A549 (cell line): ENCODE data around the gene TMEM151A. TPM values are rescaled to one million over a fixed set of nuclear protein-coding genes. Genes with fewer than 3 reads are reported as not detected.

Source experiments
- ATAC-seq, 2 experiments: fragments of 200-7000 bp in 1 of 2; fragments of >200 bp in 1 of 2; cut with Nextera tagmentation in 1 of 2; cut with Tn5 transposase in 1 of 2; 3 replicates each; pipeline versions ENCODE4 v1.8.0 to v1.9.1; 2018 to 2020; ENCODE audit warnings: mild to moderate bottlenecking in 1 of 2, moderate library complexity in 1 of 2
- CTCF ChIA-PET: fragments of 300-600 bp; sonication (Branson Sonifier 250); formaldehyde crosslinking; extraction: SDS; loops from one replicate; lab custom pipeline; 2021; ENCODE audit warnings: antibody characterized with exemption, inconsistent platforms; lab: Yijun Ruan, JAX
- POLR2A ChIA-PET: fragments of 350-600 bp; formaldehyde crosslinking; extraction: SDS; loops from one replicate; lab custom pipeline; 2021; ENCODE audit warnings: antibody characterized with exemption, inconsistent platforms; lab: Yijun Ruan, JAX
- DNase-seq, 2 experiments: peaks; one replicate each; pipeline versions ENCODE4 v3.0.0 to v3.0.0-alpha.2; 2011 to 2016; ENCODE audit warnings: low read depth in 1 of 2, low spot score in 1 of 2
- FAIRE-seq: peaks from 2 replicates; lab custom pipeline; 2011; peaks lifted over from hg19 to GRCh38; lab: Jason Lieb, UNC
- H3K27ac ChIP-seq, 2 experiments: fragments of >200 bp; sonication (Bioruptor Twin); formaldehyde crosslinking; 3 replicates each; pipeline ENCODE4 v1.5.1; 2016 to 2017
- H3K4me1 ChIP-seq: fragments of >200 bp; sonication (Bioruptor Twin); formaldehyde crosslinking; 3 replicates; pipeline ENCODE4 v1.6.1; 2016
- H3K4me2 ChIP-seq: fragments of >200 bp; sonication (Bioruptor Twin); formaldehyde crosslinking; 3 replicates; pipeline ENCODE4 v1.6.1; 2016
- H3K4me3 ChIP-seq: fragments of >200 bp; sonication (Bioruptor Twin); formaldehyde crosslinking; 3 replicates; pipeline ENCODE4 v1.5.1; 2016
- H3K9me3 ChIP-seq: fragments of >200 bp; sonication (Bioruptor Twin); formaldehyde crosslinking; 3 replicates; pipeline ENCODE4 v1.6.1; 2016
- BHLHE40 ChIP-seq: IDR thresholded peaks from 2 replicates; pipeline ENCODE4 v1.6.1; 2012; ENCODE audit warnings: low read depth, low read length, inconsistent platforms
- CHD2 ChIP-seq: fragments of 150-350 bp; IDR thresholded peaks from 2 replicates; pipeline ENCODE4 v1.6.1; 2014; ENCODE audit warnings: low read length; ENCODE audit not compliant: partially characterized antibody
- CHD4 ChIP-seq: fragments of 200-600 bp; sonication (generic); IDR thresholded peaks from 2 replicates; pipeline ENCODE4 v1.6.1; 2016; ENCODE audit warnings: antibody characterized with exemption, mild to moderate bottlenecking, borderline replicate concordance
- EHF ChIP-seq: fragments of 250-450 bp; sonication (Bioruptor Pico); IDR thresholded peaks from 2 replicates; pipeline ENCODE4 v1.5.0; 2020; ENCODE audit warnings: mild to moderate bottlenecking
- EP300 ChIP-seq, 2 experiments: fragments of >200 bp; sonication (Bioruptor Twin); formaldehyde crosslinking; IDR thresholded peaks; 2 replicates in 1 of 2; 3 replicates in 1 of 2; pipeline ENCODE4 v1.6.1; 2016 to 2017
- HOXB13 ChIP-seq: fragments of 250-450 bp; sonication (Bioruptor Pico); IDR thresholded peaks from 2 replicates; pipeline ENCODE4 v1.5.0; 2020; ENCODE audit warnings: low read depth, mild to moderate bottlenecking, moderate library complexity
- JUNB ChIP-seq: fragments of >200 bp; sonication (Bioruptor Twin); formaldehyde crosslinking; IDR thresholded peaks from 2 replicates; pipeline ENCODE4 v1.6.1; 2016
- MAZ ChIP-seq: fragments of 150-350 bp; IDR thresholded peaks from 2 replicates; pipeline ENCODE4 v1.6.1; 2014; ENCODE audit warnings: antibody characterized with exemption, low read depth, low read length, borderline replicate concordance
- NFE2L2 ChIP-seq: fragments of 150-350 bp; conservative IDR thresholded peaks from 2 replicates; pipeline ENCODE4 v1.6.1; 2014; ENCODE audit warnings: low read length
- NR3C1 ChIP-seq: fragments of >200 bp; sonication (Bioruptor Twin); formaldehyde crosslinking; IDR thresholded peaks from 3 replicates; pipeline ENCODE4 v1.6.1; 2017
- PHF8 ChIP-seq: fragments of 200-600 bp; sonication (generic); IDR thresholded peaks from 2 replicates; pipeline ENCODE4 v1.6.1; 2016; ENCODE audit warnings: low read depth, mild to moderate bottlenecking, antibody characterized with exemption, moderate library complexity, borderline replicate concordance
- RARB ChIP-seq: fragments of 250-450 bp; sonication (Bioruptor Pico); IDR thresholded peaks from 2 replicates; pipeline ENCODE4 v1.8.0; 2021; ENCODE audit warnings: mild to moderate bottlenecking, moderate library complexity
- RCOR1 ChIP-seq: fragments of 150-350 bp; IDR thresholded peaks from 2 replicates; pipeline ENCODE4 v1.6.1; 2014; ENCODE audit warnings: antibody characterized with exemption, low read length, low read depth
- RNF2 ChIP-seq: fragments of 200-600 bp; sonication (generic); IDR thresholded peaks from 2 replicates; pipeline ENCODE4 v1.6.1; 2016; ENCODE audit warnings: low read depth, mild to moderate bottlenecking, antibody characterized with exemption, moderate library complexity, borderline replicate concordance
- SMC3 ChIP-seq: fragments of >200 bp; sonication (Bioruptor Twin); formaldehyde crosslinking; IDR thresholded peaks from 3 replicates; pipeline ENCODE4 v1.6.1; 2018; ENCODE audit warnings: inconsistent platforms
- TFCP2L1 ChIP-seq: fragments of 250-450 bp; sonication (Bioruptor Pico); IDR thresholded peaks from 2 replicates; pipeline ENCODE4 v1.5.0; 2021; ENCODE audit warnings: mild to moderate bottlenecking
- ZNF302 ChIP-seq: fragments of 250-450 bp; sonication (Bioruptor Pico); IDR thresholded peaks from 2 replicates; pipeline ENCODE4 v1.9.0; 2021; ENCODE audit warnings: inconsistent platforms, mild to moderate bottlenecking, moderate library complexity
- WGBS: methylation state at CpG from one replicate; pipeline ENCODE4 v1.1.6; 2017; ENCODE audit errors: missing lambda C conversion rate; 5-methylcytosine and 5-hydroxymethylcytosine counted together
- polyA plus RNA-seq, 4 experiments: library from polyadenylated mRNA; depleted of rRNA in 3 of 4; stranded (reverse); fragments of >200 nt; fragmentation: RNase III in 1 of 4; extraction: RNeasy Plus Mini Kit Qiagen cat#74134 plus additional on column Dnase treatment in 1 of 4; gene quantifications; 2 replicates in 3 of 4; 3 replicates in 1 of 4; pipeline ENCODE4 v1.2.3, GENCODE V29; 2011 to 2017
- TF ChIP-seq, protein P1 (sequence below): fragments of 200-600 bp; sonication (generic); IDR thresholded peaks from 2 replicates; pipeline ENCODE4 v1.6.1; 2016; ENCODE audit warnings: antibody characterized with exemption, mild to moderate bottlenecking, moderate library complexity
- TF ChIP-seq, protein P2 (sequence below): IDR thresholded peaks from 2 replicates; pipeline ENCODE4 v1.6.1; 2012
- TF ChIP-seq, protein P3 (sequence below): fragments of 250-450 bp; sonication (Bioruptor Pico); IDR thresholded peaks from 2 replicates; pipeline ENCODE4 v1.5.0; 2021; ENCODE audit warnings: mild to moderate bottlenecking, moderate library complexity, borderline replicate concordance

Gene TMEM151A
- polyA plus RNA-seq, 2 of the 4 experiments (the other 2 are of a cell fraction): 0.44 to 1.8 TPM

DNA sequence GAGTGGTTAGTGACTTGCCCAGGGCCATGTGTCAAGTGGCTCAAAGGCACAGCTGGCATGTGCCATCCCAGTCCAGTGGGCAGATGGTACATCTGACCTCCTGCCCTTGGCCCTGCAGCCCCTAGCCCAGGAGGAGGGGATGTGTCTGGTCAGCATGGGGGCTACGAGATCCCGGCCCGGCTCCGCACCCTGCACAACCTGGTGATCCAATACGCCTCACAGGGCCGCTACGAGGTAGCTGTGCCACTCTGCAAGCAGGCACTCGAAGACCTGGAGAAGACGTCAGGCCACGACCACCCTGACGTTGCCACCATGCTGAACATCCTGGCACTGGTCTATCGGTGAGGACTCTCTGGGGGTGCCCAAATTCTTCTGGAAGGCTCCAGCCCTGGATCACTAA, 29.0 kb upstream of the TMEM151A start:
- FAIRE-seq (no peak), ATAC-seq (no peak), DNase-seq (no peak)
- ChIA-PET CTCF (interaction anchor here (1.1 to 2.8 kb wide), 3 partner anchors 40 to 551 kb away, joined by 3 to 20 read pairs (median 4); partner anchors contain the start of gene KAT5), POLR2A (interaction anchor here (0.6 kb wide), 1 partner anchor 251 kb away, joined by 3 read pairs; no protein-coding TSS in a partner anchor)
- 100% methylated on average over 8 of the region's 12 CpGs for WGBS
- Histone ChIP-seq H3K4me1 (peaks cover 18% of the 10 kb centered on the region), H3K4me2 (no peak overlapping the region), H3K27ac (no peak overlapping the region), H3K9me3 (no peaks in the 10 kb centered on the region), H3K4me3 (no peak overlapping the region)
- TF ChIP-seq TFCP2L1 (CRISPR knock-in tag) (no peak), RCOR1 (no peak), SMC3 (no peak), RNF2 (no peak), JUNB (no peak), NFE2L2 (no peak), RARB (CRISPR knock-in tag) (no peak), CHD4 (no peak), EHF (CRISPR knock-in tag) (no peak), ZNF302 (CRISPR knock-in tag) (no peak), HOXB13 (CRISPR knock-in tag) (no peak)
- TF ChIP-seq, protein P1, sequence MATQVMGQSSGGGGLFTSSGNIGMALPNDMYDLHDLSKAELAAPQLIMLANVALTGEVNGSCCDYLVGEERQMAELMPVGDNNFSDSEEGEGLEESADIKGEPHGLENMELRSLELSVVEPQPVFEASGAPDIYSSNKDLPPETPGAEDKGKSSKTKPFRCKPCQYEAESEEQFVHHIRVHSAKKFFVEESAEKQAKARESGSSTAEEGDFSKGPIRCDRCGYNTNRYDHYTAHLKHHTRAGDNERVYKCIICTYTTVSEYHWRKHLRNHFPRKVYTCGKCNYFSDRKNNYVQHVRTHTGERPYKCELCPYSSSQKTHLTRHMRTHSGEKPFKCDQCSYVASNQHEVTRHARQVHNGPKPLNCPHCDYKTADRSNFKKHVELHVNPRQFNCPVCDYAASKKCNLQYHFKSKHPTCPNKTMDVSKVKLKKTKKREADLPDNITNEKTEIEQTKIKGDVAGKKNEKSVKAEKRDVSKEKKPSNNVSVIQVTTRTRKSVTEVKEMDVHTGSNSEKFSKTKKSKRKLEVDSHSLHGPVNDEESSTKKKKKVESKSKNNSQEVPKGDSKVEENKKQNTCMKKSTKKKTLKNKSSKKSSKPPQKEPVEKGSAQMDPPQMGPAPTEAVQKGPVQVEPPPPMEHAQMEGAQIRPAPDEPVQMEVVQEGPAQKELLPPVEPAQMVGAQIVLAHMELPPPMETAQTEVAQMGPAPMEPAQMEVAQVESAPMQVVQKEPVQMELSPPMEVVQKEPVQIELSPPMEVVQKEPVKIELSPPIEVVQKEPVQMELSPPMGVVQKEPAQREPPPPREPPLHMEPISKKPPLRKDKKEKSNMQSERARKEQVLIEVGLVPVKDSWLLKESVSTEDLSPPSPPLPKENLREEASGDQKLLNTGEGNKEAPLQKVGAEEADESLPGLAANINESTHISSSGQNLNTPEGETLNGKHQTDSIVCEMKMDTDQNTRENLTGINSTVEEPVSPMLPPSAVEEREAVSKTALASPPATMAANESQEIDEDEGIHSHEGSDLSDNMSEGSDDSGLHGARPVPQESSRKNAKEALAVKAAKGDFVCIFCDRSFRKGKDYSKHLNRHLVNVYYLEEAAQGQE: no peak

DNA sequence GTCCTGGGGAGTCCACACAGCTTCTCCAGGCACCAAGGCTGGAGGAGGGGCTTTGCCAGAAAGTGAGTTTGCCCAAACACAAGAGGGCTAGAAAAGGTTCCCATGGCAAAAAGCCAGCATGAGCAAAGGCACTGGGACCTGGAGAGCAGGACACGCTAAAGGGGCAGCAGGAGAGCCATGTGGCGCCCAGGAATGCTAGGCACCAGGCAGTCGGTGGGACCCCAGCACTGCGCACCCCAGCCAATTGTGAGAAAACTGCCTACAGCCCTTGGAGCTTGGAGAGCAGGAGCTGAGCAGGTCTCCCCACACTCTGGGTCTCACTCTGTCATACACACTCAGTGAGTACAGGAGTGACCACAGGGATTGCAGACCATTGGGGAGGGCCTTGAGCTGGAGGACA, 28.5 kb upstream of the TMEM151A start:
- ATAC-seq (no peak), DNase-seq (no peak), FAIRE-seq (no peak)
- H3K4me3 ChIP-seq: no peak overlapping the region
- WGBS: 95% methylated on average over 4 of the region's 4 CpGs
- ChIA-PET CTCF (interaction anchor here (1.1 to 2.8 kb wide), 3 partner anchors 41 to 552 kb away, joined by 3 to 20 read pairs (median 4); partner anchors contain the start of gene KAT5), POLR2A (no interaction called here)
- no peaks in the 10 kb centered on the region for H3K9me3 ChIP-seq
- no peak overlapping the region for H3K4me2 ChIP-seq
- peaks cover 18% of the 10 kb centered on the region for H3K4me1 ChIP-seq
- no peak overlapping the region for H3K27ac ChIP-seq
- TF ChIP-seq CHD2: no peak
- no peak for TF ChIP-seq PHF8
- no peak for TF ChIP-seq EP300 (IDR thresholded peaks at IDR 0.05)
- no peak for TF ChIP-seq NR3C1
- TF ChIP-seq, protein P2, sequence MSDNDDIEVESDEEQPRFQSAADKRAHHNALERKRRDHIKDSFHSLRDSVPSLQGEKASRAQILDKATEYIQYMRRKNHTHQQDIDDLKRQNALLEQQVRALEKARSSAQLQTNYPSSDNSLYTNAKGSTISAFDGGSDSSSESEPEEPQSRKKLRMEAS: no peak
- TF ChIP-seq BHLHE40: no peak
- no peak for TF ChIP-seq MAZ
- TF ChIP-seq, protein P3, sequence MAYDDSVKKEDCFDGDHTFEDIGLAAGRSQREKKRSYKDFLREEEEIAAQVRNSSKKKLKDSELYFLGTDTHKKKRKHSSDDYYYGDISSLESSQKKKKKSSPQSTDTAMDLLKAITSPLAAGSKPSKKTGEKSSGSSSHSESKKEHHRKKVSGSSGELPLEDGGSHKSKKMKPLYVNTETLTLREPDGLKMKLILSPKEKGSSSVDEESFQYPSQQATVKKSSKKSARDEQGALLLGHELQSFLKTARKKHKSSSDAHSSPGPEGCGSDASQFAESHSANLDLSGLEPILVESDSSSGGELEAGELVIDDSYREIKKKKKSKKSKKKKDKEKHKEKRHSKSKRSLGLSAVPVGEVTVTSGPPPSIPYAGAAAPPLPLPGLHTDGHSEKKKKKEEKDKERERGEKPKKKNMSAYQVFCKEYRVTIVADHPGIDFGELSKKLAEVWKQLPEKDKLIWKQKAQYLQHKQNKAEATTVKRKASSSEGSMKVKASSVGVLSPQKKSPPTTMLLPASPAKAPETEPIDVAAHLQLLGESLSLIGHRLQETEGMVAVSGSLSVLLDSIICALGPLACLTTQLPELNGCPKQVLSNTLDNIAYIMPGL (CRISPR knock-in tag): no peak
